GM21619 (cell line): ENCODE measurements around the gene OR6C74.

Experiments
- ATAC-seq: cut with Tn5 transposase; IDR thresholded peaks from one replicate; pipeline ENCODE4 v1.9.1; 2021; ENCODE audit not compliant: unreplicated experiment

The OR6C74 gene

GRCh38 chr12:55244309-55244708 is at the start of gene OR6C74:
TSS of gene OR6C74 (plus strand) at chr12:55244609. CDS start at chr12:55247288, 2,679 bp downstream.
- ATAC-seq: no peak

GRCh38 chr12:55220725-55221124 is 23.7 kb upstream of the OR6C74 start, which contains the start of gene OR10A7:
TSS of gene OR10A7 (plus strand) at chr12:55221025. CDS start at chr12:55221025, 0 bp downstream.
- ATAC-seq: no peak

GRCh38 chr12:55226523-55226922 is 17.9 kb upstream of the OR6C74 start:
- no peak for ATAC-seq

- no peak for ATAC-seq
These were observed 16.8 kb upstream of the OR6C74 start for GRCh38 chr12:55227643-55228042.

GRCh38 chr12:55246159-55246558 is 1.8 kb downstream of the OR6C74 start:
- no peak for ATAC-seq

- no peak for ATAC-seq
These were observed 6.5 kb downstream of the OR6C74 start for GRCh38 chr12:55250944-55251343.

GRCh38 chr12:55253281-55253680 is 8.9 kb downstream of the OR6C74 start:
- no peak for ATAC-seq

- ATAC-seq: no peak
These were observed 12.4 kb downstream of the OR6C74 start for GRCh38 chr12:55256831-55257230.

- ATAC-seq: no peak
These were observed 13.9 kb downstream of the OR6C74 start for GRCh38 chr12:55258303-55258702.

- ATAC-seq: no peak
These were observed 36.6 kb downstream of the OR6C74 start for GRCh38 chr12:55280991-55281390.

- no peak for ATAC-seq
These were observed 45.6 kb downstream of the OR6C74 start for GRCh38 chr12:55289999-55290398.
